ENCODE data around the gene SOCS6.

GRCh38 chr18:70363861-70364260 lies 75.0 kb downstream of the SOCS6 start:
- TF ChIP-seq POLR2AphosphoS5 (IDR thresholded peaks at IDR 0.05; ENCODE audit: insufficient read depth in 1 of 2, low read depth in 1 of 2), result no peak
- no peak for TF ChIP-seq CTCF (IDR thresholded peaks at IDR 0.05)
